Esophagus muscularis mucosa (tissue), 4 donors: ENCODE data around the gene SLC38A10. TPM values are rescaled to one million over a fixed set of nuclear protein-coding genes. Genes with fewer than 3 reads are reported as not detected.

ENCODE experiments used
- DNase-seq: peaks from one replicate; pipeline ENCODE4 v3.0.0-alpha.2; 2017; ENCODE audit errors: extremely low spot score
- H3K27ac ChIP-seq, 4 donors: fragments of 200-600 bp; sonication (generic); replicated peaks in 1 of 4; 1 replicate in 3 of 4; 2 replicates in 1 of 4; pipeline ENCODE4 v1.5.1; 2016 to 2019; ENCODE audit warnings: mild to moderate bottlenecking in 1 of 4
- H3K27me3 ChIP-seq, 4 donors: fragments of 200-600 bp; sonication (generic); one replicate each; pipeline versions ENCODE4 v1.5.1 to v1.6.0; 2016 to 2019
- H3K36me3 ChIP-seq, 4 donors: fragments of 200-600 bp; sonication (generic); one replicate each; pipeline ENCODE4 v1.5.1; 2016 to 2019
- H3K4me1 ChIP-seq, 4 donors: fragments of 200-600 bp; sonication (generic); one replicate each; pipeline ENCODE4 v1.5.1; 2016 to 2019
- H3K4me3 ChIP-seq, 4 donors: fragments of 200-600 bp; sonication (generic); 1 replicate in 2 of 4; 2 replicates in 2 of 4; pipeline ENCODE4 v1.5.1; 2016 to 2019; ENCODE audit warnings: mild to moderate bottlenecking in 4 of 4, moderate library complexity in 1 of 4
- H3K9me3 ChIP-seq, 4 donors: fragments of 200-600 bp; sonication (generic); 1 replicate in 3 of 4; 2 replicates in 1 of 4; pipeline ENCODE4 v1.5.1; 2016 to 2019
- EP300 ChIP-seq: sonication (generic); formaldehyde crosslinking; IDR thresholded peaks from one replicate; pipeline ENCODE4 v1.6.1; 2017; ENCODE audit warnings: antibody characterized with exemption
- POLR2A ChIP-seq: fragments of 450-650 bp; IDR thresholded peaks from one replicate; pipeline ENCODE4 v1.6.1; 2017; ENCODE audit warnings: antibody characterized with exemption, moderate library complexity, mild to moderate bottlenecking, low read depth
- POLR2AphosphoS5 ChIP-seq, 2 donors: sonication (generic); formaldehyde crosslinking; IDR thresholded peaks; one replicate each; pipeline ENCODE4 v1.6.1; 2017; ENCODE audit warnings: antibody characterized with exemption in 2 of 2
- WGBS: methylation state at CpG from one replicate; pipeline ENCODE4 v1.1.5; 2018; 5-methylcytosine and 5-hydroxymethylcytosine counted together
- intact Hi-C: fragments of 100-400 bp; cut with DNase I; formaldehyde crosslinking; loops from one replicate; pipeline ENCODE4 v1.15.1; 2023
- total RNA-seq, 4 donors: library from RNA; depleted of rRNA; stranded (reverse); fragments of >200 nt; gene quantifications; one replicate each; pipeline versions ENCODE4 v1.1.0 to v1.2.1, GENCODE V29; 2016
- TF ChIP-seq, protein P1 (sequence below), 3 experiments: fragments of 200-600 bp in 2 of 3; fragments of 450-650 bp in 1 of 3; sonication (generic) in 2 of 3; IDR thresholded peaks; one replicate each; pipeline ENCODE4 v1.5.1; 2017 to 2019; ENCODE audit warnings: antibody characterized with exemption in 3 of 3, mild to moderate bottlenecking in 2 of 3, moderate library complexity in 1 of 3

The SLC38A10 gene
- total RNA-seq, 4 donors from 2014 or later = 78.0 to 103 (median 93.4) TPM

DNA sequence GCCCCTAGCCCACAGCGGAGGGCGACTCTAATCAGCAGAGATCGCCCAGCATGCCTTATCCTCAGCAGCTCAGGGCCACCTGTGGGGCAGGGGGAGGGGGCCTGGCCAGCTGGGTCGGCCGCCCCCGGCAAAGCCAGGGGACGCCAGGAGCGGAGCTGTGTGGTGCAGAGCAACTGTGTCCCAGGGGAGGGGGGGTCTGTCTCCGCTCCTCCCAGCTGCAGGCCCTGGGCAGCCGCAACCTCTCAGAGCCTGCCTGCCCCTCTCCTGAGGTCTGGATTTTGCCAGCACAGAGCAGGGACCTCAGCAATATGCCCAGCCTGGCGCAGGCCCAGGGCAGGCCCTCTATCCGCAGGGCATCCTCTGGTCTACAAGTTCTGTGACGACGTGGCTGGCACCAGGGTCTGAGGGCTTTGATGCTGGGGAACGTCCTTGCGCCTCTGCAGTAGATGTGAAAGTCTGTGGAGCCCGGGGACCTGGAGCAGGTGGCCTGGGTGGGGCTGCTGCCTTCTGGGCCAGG lies 36.5 kb upstream of the SLC38A10 start:
- Histone ChIP-seq H3K36me3 (no peaks in the 10 kb centered on the region), H3K4me1 (peaks cover 27 to 75% (median 73%) of the 10 kb centered on the region in 4 donors), H3K4me3 (no peak overlapping the region), H3K9me3 (no peaks in the 10 kb centered on the region), H3K27me3 (peaks cover 0 to 3% (median 0%) of the 10 kb centered on the region in 4 donors), H3K27ac (no peak overlapping the region)
- WGBS = 83% methylated on average over 8 of the region's 17 CpGs
- no peak for DNase-seq
- intact Hi-C loops = no loop called here
- TF ChIP-seq, protein P1, sequence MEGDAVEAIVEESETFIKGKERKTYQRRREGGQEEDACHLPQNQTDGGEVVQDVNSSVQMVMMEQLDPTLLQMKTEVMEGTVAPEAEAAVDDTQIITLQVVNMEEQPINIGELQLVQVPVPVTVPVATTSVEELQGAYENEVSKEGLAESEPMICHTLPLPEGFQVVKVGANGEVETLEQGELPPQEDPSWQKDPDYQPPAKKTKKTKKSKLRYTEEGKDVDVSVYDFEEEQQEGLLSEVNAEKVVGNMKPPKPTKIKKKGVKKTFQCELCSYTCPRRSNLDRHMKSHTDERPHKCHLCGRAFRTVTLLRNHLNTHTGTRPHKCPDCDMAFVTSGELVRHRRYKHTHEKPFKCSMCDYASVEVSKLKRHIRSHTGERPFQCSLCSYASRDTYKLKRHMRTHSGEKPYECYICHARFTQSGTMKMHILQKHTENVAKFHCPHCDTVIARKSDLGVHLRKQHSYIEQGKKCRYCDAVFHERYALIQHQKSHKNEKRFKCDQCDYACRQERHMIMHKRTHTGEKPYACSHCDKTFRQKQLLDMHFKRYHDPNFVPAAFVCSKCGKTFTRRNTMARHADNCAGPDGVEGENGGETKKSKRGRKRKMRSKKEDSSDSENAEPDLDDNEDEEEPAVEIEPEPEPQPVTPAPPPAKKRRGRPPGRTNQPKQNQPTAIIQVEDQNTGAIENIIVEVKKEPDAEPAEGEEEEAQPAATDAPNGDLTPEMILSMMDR (IDR thresholded peaks at IDR 0.05) = no peak
- TF ChIP-seq POLR2A = no peak
- TF ChIP-seq EP300 = no peak
- TF ChIP-seq POLR2AphosphoS5 (IDR thresholded peaks at IDR 0.05) = no peak

DNA sequence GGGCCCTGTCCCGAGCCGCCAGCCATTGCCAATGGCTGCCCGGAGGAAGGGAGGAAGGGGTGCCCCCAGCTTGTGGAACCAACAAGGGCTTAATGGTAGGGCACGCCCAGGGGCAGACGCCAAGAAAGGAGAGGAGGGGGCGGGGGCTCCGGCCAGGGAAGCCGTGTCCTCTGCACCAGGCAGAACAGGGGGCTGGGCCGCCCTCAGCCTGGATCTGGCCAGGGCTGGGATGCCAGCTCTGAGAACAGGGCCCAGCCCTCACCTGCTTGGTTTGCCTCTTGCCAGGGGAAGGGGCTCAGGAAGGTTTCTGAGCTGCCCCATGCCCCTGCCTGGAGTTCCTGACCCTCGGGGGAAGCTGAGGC lies 35.8 kb upstream of the SLC38A10 start:
- H3K36me3 ChIP-seq = no peaks in the 10 kb centered on the region
- peaks cover 0 to 3% (median 0%) of the 10 kb centered on the region in 4 donors for H3K27me3 ChIP-seq
- H3K4me3 ChIP-seq = no peak overlapping the region
- no peak for TF ChIP-seq POLR2AphosphoS5 (IDR thresholded peaks at IDR 0.05)
- no peak for TF ChIP-seq POLR2A
- TF ChIP-seq, protein P1 (IDR thresholded peaks at IDR 0.05) = no peak
- no peak for TF ChIP-seq EP300
- H3K9me3 ChIP-seq = no peaks in the 10 kb centered on the region
- WGBS = 89% methylated on average over 10 of the region's 10 CpGs
- peaks cover 28 to 75% (median 70%) of the 10 kb centered on the region in 4 donors for H3K4me1 ChIP-seq
- no peak for DNase-seq
- no peak overlapping the region for H3K27ac ChIP-seq
- intact Hi-C loops = no loop called here

DNA sequence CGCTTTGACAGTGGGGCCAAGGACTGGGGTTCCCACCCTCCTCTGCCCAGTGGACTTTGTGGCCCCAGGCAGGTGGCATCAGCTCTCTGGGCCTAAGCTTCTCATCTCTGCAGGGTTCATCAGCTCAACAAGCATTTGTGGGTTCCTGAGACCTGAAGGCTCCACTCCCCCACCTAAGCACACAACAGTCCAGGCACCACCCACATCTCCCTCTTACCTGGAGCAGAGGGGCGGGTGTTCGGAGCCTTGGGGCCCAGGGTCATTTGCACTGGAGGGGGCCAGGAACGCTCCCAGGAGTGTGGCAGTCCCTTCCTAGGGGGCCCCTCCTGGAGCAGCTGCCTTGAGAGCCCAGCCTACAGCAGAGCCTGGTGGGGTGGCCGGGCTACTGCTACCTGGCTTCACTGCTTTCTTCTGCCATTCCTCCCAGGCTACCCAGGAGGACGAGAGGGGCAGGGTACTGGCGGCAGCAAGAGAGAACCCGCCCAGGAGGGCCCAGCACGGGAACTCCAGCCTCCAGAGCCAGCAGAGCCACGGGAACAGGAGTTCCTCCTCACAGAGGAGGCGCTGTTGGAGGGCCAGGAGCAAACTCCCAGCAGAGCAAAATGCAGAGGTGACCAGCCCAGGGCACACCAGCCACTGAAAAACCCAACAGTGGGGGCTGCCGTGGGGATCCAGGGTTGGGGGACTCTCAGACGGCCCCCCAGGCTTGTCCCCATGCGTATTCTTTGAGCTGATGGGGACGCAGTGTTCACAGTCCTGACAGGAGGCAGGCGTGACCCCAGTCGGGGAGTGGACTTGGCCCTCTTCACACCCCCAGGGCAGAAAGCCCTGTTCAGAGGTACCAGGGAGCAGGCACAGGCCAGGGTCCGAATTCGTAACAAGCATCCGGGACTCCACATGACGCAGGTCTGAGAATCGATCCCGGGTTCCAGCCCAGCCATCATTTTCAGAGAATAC lies 35.1 kb upstream of the SLC38A10 start:
- peak overlapping the region in 1 of 4 donors; percentile 24 for H3K4me3 ChIP-seq
- no peak for DNase-seq
- no peak for TF ChIP-seq POLR2AphosphoS5 (IDR thresholded peaks at IDR 0.05)
- TF ChIP-seq, protein P1 (IDR thresholded peaks at IDR 0.05) = no peak
- peak overlapping the region; percentile 64 to 86 (median 80) for H3K27ac ChIP-seq
- H3K36me3 ChIP-seq = no peaks in the 10 kb centered on the region
- H3K4me1 ChIP-seq = peaks cover 28 to 68% (median 63%) of the 10 kb centered on the region in 4 donors
- peaks cover 0 to 3% (median 0%) of the 10 kb centered on the region in 4 donors for H3K27me3 ChIP-seq
- 84% methylated on average over 12 of the region's 23 CpGs for WGBS
- intact Hi-C loops = no loop called here
- H3K9me3 ChIP-seq = no peaks in the 10 kb centered on the region

DNA sequence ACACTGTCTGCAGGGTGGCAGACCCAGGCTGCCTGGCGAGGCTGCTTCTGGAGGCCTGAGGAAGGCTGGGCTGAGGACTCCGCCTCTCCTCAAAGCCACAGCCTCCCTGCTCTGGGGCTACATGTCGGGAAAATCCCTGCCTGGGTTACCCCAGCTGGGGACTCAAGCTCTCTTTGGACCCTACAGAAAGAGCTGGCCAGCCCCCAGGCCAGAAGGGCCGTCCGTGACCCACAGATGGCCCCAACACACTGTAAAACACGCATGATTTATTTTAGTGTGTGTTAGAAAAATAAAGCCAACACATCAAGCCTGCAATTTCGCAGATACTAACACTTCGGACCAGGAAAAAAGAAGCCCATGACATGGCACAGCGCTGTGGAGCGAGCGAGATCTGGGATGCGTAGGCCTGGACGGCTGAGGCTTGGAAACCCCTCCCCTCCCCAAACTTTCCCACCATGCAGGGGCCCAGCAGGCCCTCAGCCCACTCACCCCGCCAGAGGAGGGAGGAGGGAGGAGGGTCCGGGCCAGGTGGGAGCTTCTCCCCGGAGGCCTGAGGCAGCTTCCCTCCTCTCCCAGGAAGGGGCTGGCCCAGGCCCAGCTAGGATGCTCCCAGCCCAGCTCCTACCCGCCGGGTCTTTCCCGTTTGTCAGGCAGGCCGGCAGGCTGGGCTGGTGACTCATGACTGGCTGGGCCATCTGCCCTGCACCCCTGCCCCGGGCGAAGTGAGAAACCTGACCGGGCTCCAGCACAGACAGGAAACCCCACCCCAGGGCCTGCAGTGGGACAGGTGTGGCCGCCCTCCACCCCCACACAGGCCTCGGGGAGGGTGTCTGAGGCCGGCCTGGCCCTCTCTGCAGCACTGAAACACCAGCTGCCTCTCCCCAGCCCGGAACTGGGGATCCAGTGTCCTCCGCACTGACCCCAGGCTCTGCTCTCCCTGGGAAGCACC lies 34.1 kb upstream of the SLC38A10 start:
- H3K36me3 ChIP-seq = no peaks in the 10 kb centered on the region
- intact Hi-C loops = no loop called here
- H3K4me3 ChIP-seq = peak overlapping the region in 2 of 4 donors; percentile 7 to 24
- H3K4me1 ChIP-seq = peaks cover 28 to 59% (median 55%) of the 10 kb centered on the region in 4 donors
- 41% methylated on average over 13 of the region's 28 CpGs for WGBS
- H3K27ac ChIP-seq = peak overlapping the region; percentile 64 to 86 (median 80)
- TF ChIP-seq POLR2AphosphoS5 (IDR thresholded peaks at IDR 0.05) (peak; percentile 61 to 72), EP300 (no peak), POLR2A (no peak)
- TF ChIP-seq, protein P1 (IDR thresholded peaks at IDR 0.05) = no peak
- DNase-seq = peak; percentile 96
- H3K9me3 ChIP-seq = no peaks in the 10 kb centered on the region
- H3K27me3 ChIP-seq = peaks cover 0 to 3% (median 0%) of the 10 kb centered on the region in 4 donors
